ENCODE results near the gene COL8A2.

Gene COL8A2

GRCh38 chr1:36157973-36158826, 33.2 kb upstream of the COL8A2 start:
- no peak for DNase-seq (ENCODE audit: low read depth in 1 of 2, low spot score in 1 of 2)

GRCh38 chr1:36157115-36157903, 32.3 kb upstream of the COL8A2 start:
- DNase-seq (ENCODE audit: low read depth in 1 of 2, low spot score in 1 of 2): no peak

- peak in 1 of 2 donors; percentile 31 for DNase-seq (ENCODE audit: low read depth in 1 of 2, low spot score in 1 of 2)
Measured at GRCh38 chr1:36156329-36157114, 31.5 kb upstream of the COL8A2 start.

GRCh38 chr1:36155408-36156328, 30.6 kb upstream of the COL8A2 start, which contains the start of gene MAP7D1:
TSS of gene MAP7D1 (plus strand) at chr1:36156160. CDS start at chr1:36156418, 258 bp downstream.
- DNase-seq (ENCODE audit: low read depth in 1 of 2, low spot score in 1 of 2): peak; percentile 72 to 81

GRCh38 chr1:36154765-36155407, 29.9 kb upstream of the COL8A2 start:
- DNase-seq (ENCODE audit: low read depth in 1 of 2, low spot score in 1 of 2): no peak

GRCh38 chr1:36154335-36154734, 29.3 kb upstream of the COL8A2 start:
- DNase-seq (ENCODE audit: low read depth in 1 of 2, low spot score in 1 of 2): no peak

- no peak for DNase-seq (ENCODE audit: low read depth in 1 of 2, low spot score in 1 of 2)
Measured at GRCh38 chr1:36153476-36153875, 28.5 kb upstream of the COL8A2 start.

GRCh38 chr1:36151845-36152203, 26.8 kb upstream of the COL8A2 start:
- no peak for DNase-seq (ENCODE audit: low read depth in 1 of 2, low spot score in 1 of 2)

- DNase-seq (ENCODE audit: low read depth in 1 of 2, low spot score in 1 of 2): no peak
Measured at GRCh38 chr1:36151134-36151844, 26.3 kb upstream of the COL8A2 start.

GRCh38 chr1:36150296-36151133, 25.5 kb upstream of the COL8A2 start:
- peak; percentile 28 to 64 for DNase-seq (ENCODE audit: low read depth in 1 of 2, low spot score in 1 of 2)

- DNase-seq (ENCODE audit: low read depth in 1 of 2, low spot score in 1 of 2): no peak
Measured at GRCh38 chr1:36149973-36150295, 24.9 kb upstream of the COL8A2 start.

GRCh38 chr1:36149237-36149972, 24.4 kb upstream of the COL8A2 start, which contains the start of gene TRAPPC3:
TSS of gene TRAPPC3 (minus strand) at chr1:36149486. CDS start at chr1:36149378, 108 bp downstream.
- peak; percentile 95 to 99 for DNase-seq (ENCODE audit: low read depth in 1 of 2, low spot score in 1 of 2)

- DNase-seq (ENCODE audit: low read depth in 1 of 2, low spot score in 1 of 2): no peak
Measured at GRCh38 chr1:36148821-36149236, 23.8 kb upstream of the COL8A2 start.

- DNase-seq (ENCODE audit: low read depth in 1 of 2, low spot score in 1 of 2): no peak
Measured at GRCh38 chr1:36144413-36144812, 19.4 kb upstream of the COL8A2 start.

- DNase-seq (ENCODE audit: low read depth in 1 of 2, low spot score in 1 of 2): no peak
Measured at GRCh38 chr1:36143424-36143823, 18.4 kb upstream of the COL8A2 start.

GRCh38 chr1:36142121-36142520, 17.1 kb upstream of the COL8A2 start:
- no peak for DNase-seq (ENCODE audit: low read depth in 1 of 2, low spot score in 1 of 2)

- DNase-seq (ENCODE audit: low read depth in 1 of 2, low spot score in 1 of 2): no peak
Measured at GRCh38 chr1:36139521-36139920, 14.5 kb upstream of the COL8A2 start.

- DNase-seq (ENCODE audit: low read depth in 1 of 2, low spot score in 1 of 2): no peak
Measured at GRCh38 chr1:36137776-36138175, 12.8 kb upstream of the COL8A2 start.

Data from activated CD4-positive, alpha-beta T cell treated with anti-CD3 and anti-CD28 coated beads, Interleukin-2, amount 50 U/mL, for 24 hours (primary cell).